Measurements from ENCODE around the gene PTPRK. TPM values are rescaled to one million over a fixed set of nuclear protein-coding genes. Genes with fewer than 3 reads are reported as not detected.

The PTPRK gene
- total and polyA plus RNA-seq, 5 donors: 9.6 to 45.7 (median 42.7) TPM

DNA sequence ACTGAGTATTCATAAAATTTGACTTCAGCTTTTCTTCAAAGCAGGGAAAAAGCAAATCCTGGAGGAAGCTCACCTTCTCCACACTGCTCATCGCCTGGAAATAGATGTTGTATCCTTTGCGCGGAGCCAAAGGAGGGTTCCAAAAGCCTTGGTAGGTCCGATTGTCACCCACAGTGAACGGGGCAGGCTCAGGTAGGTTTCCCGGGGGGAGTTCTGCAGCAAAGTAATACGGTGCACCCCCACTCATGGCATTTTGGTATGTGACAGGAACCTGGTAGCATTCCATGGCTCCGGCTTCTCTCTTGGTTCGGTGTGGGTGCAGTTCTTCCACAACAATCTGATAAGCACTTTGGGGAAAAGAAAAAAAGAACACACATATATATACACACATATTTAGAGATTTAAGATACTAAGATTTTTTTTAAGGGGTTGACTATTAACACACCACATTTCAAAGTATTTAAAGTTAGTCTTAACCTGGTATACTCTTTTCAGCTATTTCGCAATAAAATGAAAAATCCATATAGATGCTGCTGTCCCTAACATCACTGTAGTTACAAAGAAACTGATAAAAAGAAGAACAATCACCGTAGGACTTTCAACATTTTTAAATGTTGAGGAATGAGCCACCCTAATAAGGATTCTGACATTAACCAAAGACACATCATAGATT is 452.8 kb downstream of the PTPRK start:
- Histone ChIP-seq H3K27me3 (ENCODE audit: control insufficient read depth, insufficient read depth) (no peaks in the 10 kb centered on the region), H3K9me3 (ENCODE audit: control insufficient read depth, low read length) (no peaks in the 10 kb centered on the region), H3K4me1 (ENCODE audit: control insufficient read depth, insufficient read depth, low read length) (peaks cover 3% of the 10 kb centered on the region), H3K4me3 (ENCODE audit: low read length) (no peak overlapping the region), H3K27ac (ENCODE audit: low read length) (peak overlapping the region; percentile 23)
- DNase-seq (peak in 1 of 3 donors; percentile 25), ATAC-seq (peak in 1 of 2 donors; percentile 11)
- WGBS: 86% methylated on average over 11 of the region's 11 CpGs
- intact Hi-C loops (cut with DNase I): no loop called here

DNA sequence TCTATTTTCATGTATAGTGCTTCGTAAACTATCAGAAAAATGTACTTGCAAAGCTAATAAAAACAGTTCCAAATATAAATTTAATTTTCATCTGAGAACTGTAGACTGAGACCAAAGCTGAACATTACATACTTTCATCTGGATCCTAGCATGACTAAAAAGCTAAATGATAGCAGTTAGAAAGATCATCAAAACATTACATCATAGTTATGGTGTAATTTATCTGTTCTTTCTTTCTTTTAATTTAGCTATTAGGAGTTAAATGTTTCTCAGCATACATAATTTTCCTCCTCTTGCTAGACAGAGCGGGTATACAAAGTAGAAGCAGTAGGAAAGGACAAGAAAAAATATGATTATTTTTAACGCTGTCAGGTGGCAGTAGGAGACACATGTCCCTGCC is 455.3 kb downstream of the PTPRK start:
- no peaks in the 10 kb centered on the region for H3K27me3 ChIP-seq (ENCODE audit: control insufficient read depth, insufficient read depth)
- intact Hi-C loops (cut with DNase I): no loop called here
- DNase-seq: no peak
- H3K4me3 ChIP-seq (ENCODE audit: low read length): no peak overlapping the region
- no peaks in the 10 kb centered on the region for H3K9me3 ChIP-seq (ENCODE audit: control insufficient read depth, low read length)
- no peak for ATAC-seq
- no peak overlapping the region for H3K27ac ChIP-seq (ENCODE audit: low read length)
- WGBS: 82% methylated on average over 3 of the region's 3 CpGs
- H3K4me1 ChIP-seq (ENCODE audit: control insufficient read depth, insufficient read depth, low read length): peaks cover 3% of the 10 kb centered on the region

DNA sequence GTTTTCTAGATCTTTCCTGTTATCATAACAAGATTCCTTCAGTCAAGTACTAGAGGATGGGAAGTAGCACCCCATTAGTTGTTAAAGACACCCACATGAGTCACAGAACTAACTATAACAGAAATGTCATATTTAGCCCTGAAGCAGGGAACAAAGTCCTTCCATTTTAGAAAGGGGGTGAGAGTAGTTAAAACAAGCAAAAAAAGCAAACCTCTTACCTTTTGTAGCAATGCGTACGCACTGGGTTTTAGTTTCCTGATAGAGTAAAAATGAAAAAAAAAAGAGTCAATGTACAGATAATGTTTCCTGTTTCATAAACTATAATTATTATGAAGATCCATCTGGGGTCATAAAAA is 455.9 kb downstream of the PTPRK start:
- intact Hi-C loops (cut with DNase I): no loop called here
- 97% methylated on average over 2 of the region's 2 CpGs for WGBS
- ATAC-seq: no peak

GRCh38 chr6:128063850-128064539 is 456.4 kb downstream of the PTPRK start:
- ATAC-seq (no peak), DNase-seq (no peak)
- no peak overlapping the region for H3K27ac ChIP-seq (ENCODE audit: low read length)
- no peaks in the 10 kb centered on the region for H3K27me3 ChIP-seq (ENCODE audit: control insufficient read depth, insufficient read depth)
- no peaks in the 10 kb centered on the region for H3K9me3 ChIP-seq (ENCODE audit: control insufficient read depth, low read length)
- H3K4me3 ChIP-seq (ENCODE audit: low read length): no peak overlapping the region
- 89% methylated on average over 3 of the region's 3 CpGs for WGBS
- peaks cover 3% of the 10 kb centered on the region for H3K4me1 ChIP-seq (ENCODE audit: control insufficient read depth, insufficient read depth, low read length)
- intact Hi-C loops (cut with DNase I): no loop called here

More for the DNA sequence above, 455.9 kb downstream of the PTPRK start:
- Histone ChIP-seq H3K27ac (ENCODE audit: low read length) (no peak overlapping the region), H3K27me3 (ENCODE audit: control insufficient read depth, insufficient read depth) (no peaks in the 10 kb centered on the region), H3K4me3 (ENCODE audit: low read length) (no peak overlapping the region), H3K9me3 (ENCODE audit: control insufficient read depth, low read length) (no peaks in the 10 kb centered on the region), H3K4me1 (ENCODE audit: control insufficient read depth, insufficient read depth, low read length) (peaks cover 3% of the 10 kb centered on the region)
- DNase-seq: no peak

DNA sequence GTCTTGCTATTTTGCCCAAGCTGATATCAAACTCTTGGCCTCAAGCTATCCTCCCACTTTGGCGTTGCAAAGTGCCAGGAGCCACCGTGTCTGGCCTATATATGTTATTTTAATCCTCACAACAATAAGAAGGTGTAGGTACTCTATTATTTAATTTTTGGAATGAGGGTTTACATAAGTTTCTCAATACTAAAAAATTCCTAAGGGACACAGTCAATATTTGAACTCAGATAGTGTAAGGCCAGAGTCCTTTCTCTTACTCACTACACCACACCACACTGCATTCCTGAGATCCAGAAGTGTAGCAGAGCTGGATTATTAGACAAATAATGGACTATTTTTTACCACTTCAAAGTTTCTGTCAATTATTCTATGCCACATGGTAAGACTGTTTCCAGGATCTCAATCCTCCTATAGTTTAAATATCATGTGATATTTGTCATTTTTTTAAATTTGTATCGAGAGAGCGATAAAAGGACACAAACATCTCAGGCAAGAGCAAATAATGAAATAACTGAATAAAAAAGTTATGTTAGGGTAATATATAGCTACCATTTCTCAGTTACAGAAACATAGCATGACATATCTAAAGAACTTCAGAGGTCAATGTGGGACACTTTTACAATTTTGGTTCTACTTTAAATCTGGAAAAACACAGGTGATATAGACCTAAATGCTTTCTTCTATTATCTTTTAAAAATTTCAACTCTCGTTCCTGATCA is 457.4 kb downstream of the PTPRK start:
- H3K27me3 ChIP-seq (ENCODE audit: control insufficient read depth, insufficient read depth): no peaks in the 10 kb centered on the region
- peaks cover 3% of the 10 kb centered on the region for H3K4me1 ChIP-seq (ENCODE audit: control insufficient read depth, insufficient read depth, low read length)
- H3K9me3 ChIP-seq (ENCODE audit: control insufficient read depth, low read length): no peaks in the 10 kb centered on the region
- intact Hi-C loops (cut with DNase I): no loop called here
- DNase-seq: no peak
- H3K27ac ChIP-seq (ENCODE audit: low read length): no peak overlapping the region
- no peak overlapping the region for H3K4me3 ChIP-seq (ENCODE audit: low read length)
- WGBS: 96% methylated on average over 5 of the region's 5 CpGs
- no peak for ATAC-seq

- Histone ChIP-seq H3K27ac (ENCODE audit: low read length) (no peak overlapping the region), H3K9me3 (ENCODE audit: control insufficient read depth, low read length) (no peaks in the 10 kb centered on the region), H3K4me1 (ENCODE audit: control insufficient read depth, insufficient read depth, low read length) (no peaks in the 10 kb centered on the region), H3K4me3 (ENCODE audit: low read length) (no peak overlapping the region), H3K27me3 (ENCODE audit: control insufficient read depth, insufficient read depth) (no peaks in the 10 kb centered on the region)
- ATAC-seq: no peak
- intact Hi-C loops (cut with DNase I): no loop called here
- no peak for DNase-seq
Observed at GRCh38 chr6:128057946-128058345, 462.5 kb downstream of the PTPRK start.

- WGBS: 97% methylated on average over 3 of the region's 3 CpGs
- Histone ChIP-seq H3K9me3 (ENCODE audit: control insufficient read depth, low read length) (no peaks in the 10 kb centered on the region), H3K27ac (ENCODE audit: low read length) (no peak overlapping the region), H3K27me3 (ENCODE audit: control insufficient read depth, insufficient read depth) (no peaks in the 10 kb centered on the region), H3K4me3 (ENCODE audit: low read length) (no peak overlapping the region), H3K4me1 (ENCODE audit: control insufficient read depth, insufficient read depth, low read length) (no peaks in the 10 kb centered on the region)
- intact Hi-C loops (cut with DNase I): no loop called here
- DNase-seq (no peak), ATAC-seq (no peak)
Observed at GRCh38 chr6:128057541-128057940, 462.9 kb downstream of the PTPRK start.

- DNase-seq: no peak
- intact Hi-C loops (cut with DNase I): no loop called here
- H3K9me3 ChIP-seq (ENCODE audit: control insufficient read depth, low read length): no peaks in the 10 kb centered on the region
- no peak overlapping the region for H3K4me3 ChIP-seq (ENCODE audit: low read length)
- no peaks in the 10 kb centered on the region for H3K27me3 ChIP-seq (ENCODE audit: control insufficient read depth, insufficient read depth)
- H3K27ac ChIP-seq (ENCODE audit: low read length): no peak overlapping the region
- ATAC-seq: no peak
- H3K4me1 ChIP-seq (ENCODE audit: control insufficient read depth, insufficient read depth, low read length): no peaks in the 10 kb centered on the region
- WGBS: 91% methylated on average over 5 of the region's 5 CpGs
Observed at GRCh38 chr6:128053109-128053508, 467.3 kb downstream of the PTPRK start.

DNA sequence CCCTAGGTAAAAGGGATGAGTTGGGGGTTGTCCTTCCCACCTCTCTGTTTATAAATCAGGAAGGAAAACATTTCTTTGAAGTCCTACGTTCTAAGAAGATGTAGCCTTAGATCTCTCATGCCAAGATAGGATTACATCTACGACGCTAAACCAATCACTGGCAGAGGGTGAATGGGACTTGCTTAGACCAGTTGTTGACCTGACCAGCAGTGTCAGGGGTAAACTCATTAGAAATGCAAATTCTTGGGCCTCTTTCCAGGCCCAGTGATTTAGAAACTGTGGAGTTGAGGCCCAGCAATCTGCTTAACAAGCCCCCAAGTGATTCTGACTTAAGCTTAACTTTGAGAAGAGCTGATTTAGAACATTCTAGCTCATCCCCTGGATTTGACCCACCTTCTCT is 472.4 kb downstream of the PTPRK start:
- intact Hi-C loops (cut with DNase I): no loop called here
- WGBS: 87% methylated on average over 3 of the region's 3 CpGs
- no peaks in the 10 kb centered on the region for H3K27me3 ChIP-seq (ENCODE audit: control insufficient read depth, insufficient read depth)

DNA sequence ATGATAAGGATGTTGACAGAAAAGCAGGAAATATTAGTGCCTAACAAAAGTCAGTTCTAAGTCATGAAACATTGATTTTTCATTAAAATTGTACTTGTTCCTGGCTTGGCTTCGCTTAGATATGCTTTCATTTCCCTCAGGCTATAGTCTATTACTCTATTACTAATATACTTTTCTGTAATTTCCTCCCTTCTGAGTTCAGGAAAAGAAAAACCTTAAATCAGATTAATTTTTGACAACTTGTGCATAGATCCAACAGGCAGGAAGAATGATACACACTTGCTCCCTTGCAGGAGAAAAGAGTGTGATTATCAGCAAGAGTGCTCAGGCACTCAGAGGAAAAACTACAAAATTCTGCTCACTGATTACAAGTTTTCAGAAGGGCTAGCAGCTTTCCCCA is 474.4 kb downstream of the PTPRK start:
- WGBS: 77% methylated on average over 1 of the region's 1 CpG
- H3K4me3 ChIP-seq (ENCODE audit: low read length): no peak overlapping the region
- H3K4me1 ChIP-seq (ENCODE audit: control insufficient read depth, insufficient read depth, low read length): no peaks in the 10 kb centered on the region
- no peaks in the 10 kb centered on the region for H3K27me3 ChIP-seq (ENCODE audit: control insufficient read depth, insufficient read depth)
- no peak for ATAC-seq
- intact Hi-C loops (cut with DNase I): no loop called here
- H3K9me3 ChIP-seq (ENCODE audit: control insufficient read depth, low read length): no peaks in the 10 kb centered on the region
- DNase-seq: no peak
- H3K27ac ChIP-seq (ENCODE audit: low read length): no peak overlapping the region

More for the DNA sequence above, 472.4 kb downstream of the PTPRK start:
- Histone ChIP-seq H3K4me1 (ENCODE audit: control insufficient read depth, insufficient read depth, low read length) (no peaks in the 10 kb centered on the region), H3K9me3 (ENCODE audit: control insufficient read depth, low read length) (no peaks in the 10 kb centered on the region), H3K27ac (ENCODE audit: low read length) (no peak overlapping the region), H3K4me3 (ENCODE audit: low read length) (no peak overlapping the region)
- ATAC-seq: no peak
- no peak for DNase-seq

- Histone ChIP-seq H3K27me3 (ENCODE audit: control insufficient read depth, insufficient read depth) (no peaks in the 10 kb centered on the region), H3K4me3 (ENCODE audit: low read length) (no peak overlapping the region), H3K27ac (ENCODE audit: low read length) (no peak overlapping the region), H3K9me3 (ENCODE audit: control insufficient read depth, low read length) (no peaks in the 10 kb centered on the region), H3K4me1 (ENCODE audit: control insufficient read depth, insufficient read depth, low read length) (peaks cover 2% of the 10 kb centered on the region)
- 64% methylated on average over 2 of the region's 2 CpGs for WGBS
- ATAC-seq (peak in 1 of 2 donors; percentile 56), DNase-seq (no peak)
- intact Hi-C loops (cut with DNase I): no loop called here
Observed at GRCh38 chr6:128039543-128039942, 480.9 kb downstream of the PTPRK start.
